SK-N-SH (cell line): Measurements from ENCODE around the gene MMD2. TPM values are rescaled to one million over a fixed set of nuclear protein-coding genes. Genes with fewer than 3 reads are reported as not detected.

ENCODE experiments used
- CTCF ChIA-PET: fragments of 300-600, 350-600 bp; formaldehyde crosslinking; extraction: SDS; loops from one replicate; lab custom pipeline; 2021; lab: Yijun Ruan, JAX
- POLR2A ChIA-PET: fragments of 350-600 bp; sonication (Branson Sonifier 250); formaldehyde crosslinking; extraction: SDS; loops from one replicate; lab custom pipeline; 2020; ENCODE audit warnings: antibody characterized with exemption, inconsistent platforms; lab: Yijun Ruan, JAX
- DNase-seq: peaks from one replicate; pipeline ENCODE4 v3.0.0; 2012
- H2AFZ ChIP-seq: fragments of 200-600 bp; sonication (generic); 2 replicates; pipeline ENCODE4 v1.8.1; 2016; ENCODE audit warnings: antibody characterized with exemption, mild to moderate bottlenecking, low read depth
- H3F3A ChIP-seq: fragments of 200-600 bp; sonication (generic); replicated peaks from 2 replicates; pipeline ENCODE3; 2016; ENCODE audit warnings: antibody characterized with exemption, mild to moderate bottlenecking; ENCODE audit not compliant: insufficient read depth
- H3K27ac ChIP-seq, 2 experiments: fragments of 200-500 bp in 1 of 2; fragments of 200-600 bp in 1 of 2; sonication (Bioruptor generic) in 1 of 2; sonication (generic), shearing (Covaris generic) in 1 of 2; 2 replicates each; pipeline versions ENCODE4 v1.5.1 to v1.6.1; 2014 to 2016; ENCODE audit warnings: low read depth in 2 of 2, inconsistent platforms in 1 of 2, low read length in 1 of 2, mild to moderate bottlenecking in 1 of 2, mixed read lengths in 1 of 2
- H3K27me3 ChIP-seq: fragments of 200-600 bp; sonication (generic), shearing (Covaris generic); 2 replicates; pipeline ENCODE4 v1.6.1; 2016; ENCODE audit warnings: mixed run types; ENCODE audit not compliant: insufficient read depth
- H3K36me3 ChIP-seq, 2 experiments: fragments of 200-500 bp in 1 of 2; fragments of 200-600 bp in 1 of 2; sonication (Bioruptor generic) in 1 of 2; sonication (generic) in 1 of 2; replicated peaks in 1 of 2; 2 replicates each; pipeline versions ENCODE3 to v1.5.1; 2014 to 2016; ENCODE audit warnings: low read length in 1 of 2, mild to moderate bottlenecking in 1 of 2; ENCODE audit not compliant: insufficient read depth in 2 of 2, control insufficient read depth in 1 of 2
- H3K4me1 ChIP-seq, 2 experiments: fragments of 200-500 bp in 1 of 2; fragments of 200-600 bp in 1 of 2; sonication (Bioruptor generic) in 1 of 2; sonication (generic), shearing (Covaris generic) in 1 of 2; 2 replicates each; pipeline versions ENCODE4 v1.5.1 to v1.6.1; 2014 to 2016; ENCODE audit warnings: low read depth in 1 of 2, low read length in 1 of 2, mixed run types in 1 of 2; ENCODE audit not compliant: insufficient read depth in 2 of 2, control insufficient read depth in 1 of 2
- H3K4me2 ChIP-seq: fragments of 200-600 bp; sonication (generic), shearing (Covaris generic); 2 replicates; pipeline ENCODE4 v1.6.1; 2017; ENCODE audit warnings: mixed run types
- H3K4me3 ChIP-seq, 2 experiments: fragments of 200-500 bp in 1 of 2; fragments of 200-600 bp in 1 of 2; sonication (Bioruptor generic) in 1 of 2; sonication (generic), shearing (Covaris generic) in 1 of 2; 2 replicates each; pipeline versions ENCODE4 v1.5.1 to v1.8.1; 2014 to 2016; ENCODE audit warnings: low read depth in 2 of 2, inconsistent platforms in 1 of 2, low read length in 1 of 2, mild to moderate bottlenecking in 1 of 2, mixed read lengths in 1 of 2, moderate library complexity in 1 of 2
- H3K79me2 ChIP-seq: fragments of 200-600 bp; sonication (generic); 2 replicates; pipeline ENCODE4 v1.8.1; 2017; ENCODE audit warnings: mild to moderate bottlenecking; ENCODE audit not compliant: insufficient read depth
- H3K9ac ChIP-seq: fragments of 200-600 bp; sonication (generic); 2 replicates; pipeline ENCODE4 v1.6.1; 2017; ENCODE audit warnings: mixed run types
- H3K9me2 ChIP-seq: fragments of 200-600 bp; sonication (generic); 2 replicates; pipeline ENCODE4 v1.6.1; 2017; ENCODE audit warnings: mixed run types
- H3K9me3 ChIP-seq: fragments of 200-600 bp; sonication (generic); 2 replicates; pipeline ENCODE4 v1.6.1; 2017; ENCODE audit warnings: mixed run types, mild to moderate bottlenecking, moderate library complexity
- H4K20me1 ChIP-seq: fragments of 200-600 bp; sonication (generic); 2 replicates; pipeline ENCODE4 v1.6.1; 2017; ENCODE audit warnings: mild to moderate bottlenecking, mixed run types; ENCODE audit not compliant: insufficient read depth
- EP300 ChIP-seq, 2 experiments: IDR thresholded peaks; 2 replicates each; pipeline versions ENCODE4 v1.4.0 to v1.6.1; 2012; ENCODE audit warnings: borderline replicate concordance in 1 of 2, low read depth in 1 of 2, low read length in 1 of 2
- FOXJ3 ChIP-seq: sonication (generic); formaldehyde crosslinking; IDR thresholded peaks from 2 replicates; pipeline ENCODE4 v1.5.1; 2020; ENCODE audit warnings: mild to moderate bottlenecking, missing genetic modification reagents
- FOXM1 ChIP-seq: IDR thresholded peaks from 2 replicates; pipeline ENCODE4 v1.4.0; 2012; ENCODE audit warnings: low read depth, mild to moderate bottlenecking
- GABPA ChIP-seq: IDR thresholded peaks from 2 replicates; pipeline ENCODE4 v1.4.0; 2012; ENCODE audit warnings: low read depth, mild to moderate bottlenecking
- JUND ChIP-seq: IDR thresholded peaks from 2 replicates; pipeline ENCODE4 v1.4.0; 2012
- PBX3 ChIP-seq: IDR thresholded peaks from 2 replicates; pipeline ENCODE4; 2012
- POLR2AphosphoS5 ChIP-seq: IDR thresholded peaks from 2 replicates; pipeline ENCODE4 v1.6.1; 2012; ENCODE audit warnings: low read depth, low read length
- RCOR1 ChIP-seq: fragments of 150-350 bp; IDR thresholded peaks from 2 replicates; pipeline ENCODE4 v1.6.1; 2017; ENCODE audit warnings: antibody characterized with exemption, low read length
- REST ChIP-seq: IDR thresholded peaks from 2 replicates; pipeline ENCODE4 v1.6.1; 2012; ENCODE audit warnings: mild to moderate bottlenecking, low read depth, low read length, moderate library complexity
- RFX5 ChIP-seq: IDR thresholded peaks from 2 replicates; pipeline ENCODE4 v1.6.1; 2012; ENCODE audit warnings: mild to moderate bottlenecking, improper control_type of control experiment, low read length
- SIN3A ChIP-seq: IDR thresholded peaks from 2 replicates; pipeline ENCODE4 v1.6.1; 2012; ENCODE audit warnings: low read depth, mild to moderate bottlenecking, low read length, moderate library complexity, borderline replicate concordance
- TAF1 ChIP-seq: IDR thresholded peaks from 2 replicates; pipeline ENCODE4 v1.6.1; 2012; ENCODE audit warnings: low read depth, mild to moderate bottlenecking, low read length, moderate library complexity, borderline replicate concordance
- USF2 ChIP-seq: fragments of 150-350 bp; IDR thresholded peaks from 2 replicates; pipeline ENCODE4 v1.6.1; 2017; ENCODE audit warnings: antibody characterized with exemption, low read length, low read depth, borderline replicate concordance
- YY1 ChIP-seq: IDR thresholded peaks from 2 replicates; pipeline ENCODE4 v1.4.0; 2012; ENCODE audit warnings: low read depth, mild to moderate bottlenecking
- ZBTB33 ChIP-seq: IDR thresholded peaks from 2 replicates; pipeline ENCODE4 v1.4.0; 2012; ENCODE audit warnings: low read depth, borderline replicate concordance
- WGBS: methylation state at CpG from one replicate; pipeline ENCODE4 v1.1.6; 2017; ENCODE audit warnings: low lambda C conversion rate; 5-methylcytosine and 5-hydroxymethylcytosine counted together
- polyA plus RNA-seq, 3 experiments: library from polyadenylated mRNA; depleted of rRNA; stranded (reverse); fragments of >200 nt; gene quantifications; 2 replicates each; pipeline ENCODE4 v1.2.3, GENCODE V29; 2012

Gene MMD2
- polyA plus RNA-seq, 1 of the 3 experiments (the other 2 are of a cell fraction) = not detected

GRCh38 chr7:4866528-4867496, 92.2 kb downstream of the MMD2 start:
- WGBS = 86% methylated on average over 9 of the region's 9 CpGs
- H4K20me1 ChIP-seq = no peaks in the 10 kb centered on the region
- TF ChIP-seq PBX3 = no peak
- no peak for TF ChIP-seq TAF1
- TF ChIP-seq USF2 = no peak
- no peak for TF ChIP-seq POLR2AphosphoS5
- no peak for TF ChIP-seq ZBTB33
- TF ChIP-seq FOXM1 = no peak
- TF ChIP-seq EP300 (IDR thresholded peaks at IDR 0.05; ENCODE audit: borderline replicate concordance in 1 of 2, low read depth in 1 of 2, low read length in 1 of 2) = no peak
- no peak for TF ChIP-seq FOXJ3
- TF ChIP-seq RCOR1 = no peak
- TF ChIP-seq, all 33 proteins: peak for 0
- Histone ChIP-seq H3K4me2 (no peak overlapping the region), H3K27me3 (no peaks in the 10 kb centered on the region), H3K27ac (no peak overlapping the region), H3K36me3 (peaks cover 2 to 3% of the 10 kb centered on the region in 2 experiments), H3K9ac (no peak overlapping the region), H3K4me1 (peaks cover 0 to 9% of the 10 kb centered on the region in 2 experiments; a peak in 1 of 4 replicates), H3K9me3 (no peaks in the 10 kb centered on the region), H3K9me2 (no peaks in the 10 kb centered on the region), H3K79me2 (no peaks in the 10 kb centered on the region), H3K4me3 (no peak overlapping the region), H3F3A (no peaks in the 10 kb centered on the region), H2AFZ (no peak overlapping the region)
- ChIA-PET CTCF (interaction anchor here (0.6 to 21.4 kb wide), 6 partner anchors 13 to 1576 kb away, joined by 3 to 645 read pairs (median 6); partner anchors contain the start of genes PAPOLB and RADIL), POLR2A (interaction anchor here (2.2 kb wide), 1 partner anchor 16 kb away, joined by 8 read pairs; the partner anchor contains the start of gene RADIL)
- DNase-seq = no peak

GRCh38 chr7:4862156-4862555, 96.8 kb downstream of the MMD2 start:
- H3K27me3 ChIP-seq = no peaks in the 10 kb centered on the region
- H3K36me3 ChIP-seq = peaks cover 0 to 2% of the 10 kb centered on the region in 2 experiments
- ChIA-PET POLR2A (no interaction called here), CTCF (interaction anchor here (0.8 to 22.9 kb wide), 4 partner anchors 12 to 32 kb away, joined by 3 to 645 read pairs (median 6); partner anchors contain the start of gene RADIL)
- H3K9me3 ChIP-seq = no peaks in the 10 kb centered on the region
- no peak overlapping the region for H3K4me3 ChIP-seq
- H3K79me2 ChIP-seq = no peaks in the 10 kb centered on the region
- no peak overlapping the region for H3K4me2 ChIP-seq
- H4K20me1 ChIP-seq = no peaks in the 10 kb centered on the region
- H2AFZ ChIP-seq = no peak overlapping the region
- H3K4me1 ChIP-seq = peaks cover 0 to under 1% of the 10 kb centered on the region in 2 experiments; a peak in 2 of 4 replicates
- H3K27ac ChIP-seq = no peak overlapping the region
- DNase-seq = no peak
- WGBS = 93% methylated on average over 14 of the region's 14 CpGs
- no peaks in the 10 kb centered on the region for H3K9me2 ChIP-seq
- no peak overlapping the region for H3K9ac ChIP-seq
- H3F3A ChIP-seq = no peaks in the 10 kb centered on the region
- TF ChIP-seq FOXJ3 (no peak), REST (no peak), PBX3 (no peak), YY1 (no peak), GABPA (no peak), SIN3A (no peak), EP300 (IDR thresholded peaks at IDR 0.05; ENCODE audit: borderline replicate concordance in 1 of 2, low read depth in 1 of 2, low read length in 1 of 2) (no peak), RFX5 (no peak), TAF1 (no peak), FOXM1 (no peak), JUND (no peak)
